ENCODE results near the gene EAF2. TPM values are rescaled to one million over a fixed set of nuclear protein-coding genes. Genes with fewer than 3 reads are reported as not detected.

Gene EAF2
- total RNA-seq, 1 experiment from 2014 or later: 4.4 TPM

DNA sequence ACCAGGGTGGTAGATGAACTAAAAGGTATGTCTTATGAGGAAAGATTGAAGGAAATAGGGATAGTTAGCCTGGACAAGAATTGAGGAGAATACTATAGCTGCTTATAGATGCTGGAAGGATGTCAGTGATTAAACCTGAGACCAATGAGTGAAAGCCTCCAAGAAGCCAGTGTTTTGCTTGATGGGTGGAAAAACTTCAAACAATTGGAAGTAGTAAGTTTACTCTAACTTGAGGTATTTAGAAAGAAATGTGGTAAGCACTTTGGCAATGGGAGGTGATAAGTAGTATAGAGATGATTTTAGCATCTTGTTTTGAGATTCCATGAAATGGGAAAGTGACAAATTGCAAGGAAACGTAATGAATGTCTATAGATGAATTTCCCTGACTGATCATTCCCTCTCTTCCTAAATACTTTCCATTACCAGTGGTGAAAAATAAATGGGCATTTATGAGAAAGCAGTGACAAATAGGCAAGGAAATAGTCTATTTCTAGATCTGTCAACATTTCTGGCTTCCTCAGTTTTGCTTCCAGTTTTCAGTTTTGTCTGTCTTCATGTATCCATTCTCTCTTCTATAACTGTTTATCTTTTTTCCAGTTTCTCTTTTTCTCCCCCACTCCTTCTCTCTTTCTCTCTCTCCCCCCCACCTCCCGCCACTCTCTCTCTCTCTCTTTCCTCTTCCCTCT lies 78.4 kb downstream of the EAF2 start:
- no peaks in the 10 kb centered on the region for H3K4me1 ChIP-seq (ENCODE audit: control insufficient read depth in 1 of 2, insufficient read depth in 2 of 2, low read length in 2 of 2)
- BruUV-seq (replicated peaks): no TSS peak
- no peak overlapping the region for H3K4me2 ChIP-seq (ENCODE audit: low read length)
- H3K79me2 ChIP-seq (ENCODE audit: insufficient read depth, low read length): no peaks in the 10 kb centered on the region
- no peak overlapping the region for H3K9ac ChIP-seq (ENCODE audit: low read length)
- no peaks in the 10 kb centered on the region for H3K9me3 ChIP-seq (ENCODE audit: control insufficient read depth in 1 of 2, insufficient read depth in 1 of 2, low read depth in 1 of 2, low read length in 2 of 2)
- RAD21 ChIA-PET (ENCODE audit: low non-redundant PET in 1 of 2, low total read pairs in 2 of 2, uncharacterized antibody in 2 of 2, unreplicated experiment in 2 of 2): no interaction called here
- CTCF ChIA-PET: no interaction called here
- no peaks in the 10 kb centered on the region; the same call in 1 of the 2 replicates for H4K20me1 ChIP-seq (ENCODE audit: insufficient read depth)
- no peak overlapping the region for H2AFZ ChIP-seq (ENCODE audit: low read depth, low read length, poor library complexity, severe bottlenecking)
- no peak overlapping the region for H3K4me3 ChIP-seq (replicated peaks in 1 of 2; ENCODE audit: low read depth in 1 of 2, low read length in 2 of 2)
- no peak overlapping the region for H3K27ac ChIP-seq (ENCODE audit: low read depth, low read length)
- intact Hi-C loops (cut with micrococcal nuclease): no loop called here
- TF ChIP-seq EZH2phosphoT487 (IDR thresholded peaks at IDR 0.05; ENCODE audit: borderline replicate concordance): no peak
- TF ChIP-seq, protein P1, sequence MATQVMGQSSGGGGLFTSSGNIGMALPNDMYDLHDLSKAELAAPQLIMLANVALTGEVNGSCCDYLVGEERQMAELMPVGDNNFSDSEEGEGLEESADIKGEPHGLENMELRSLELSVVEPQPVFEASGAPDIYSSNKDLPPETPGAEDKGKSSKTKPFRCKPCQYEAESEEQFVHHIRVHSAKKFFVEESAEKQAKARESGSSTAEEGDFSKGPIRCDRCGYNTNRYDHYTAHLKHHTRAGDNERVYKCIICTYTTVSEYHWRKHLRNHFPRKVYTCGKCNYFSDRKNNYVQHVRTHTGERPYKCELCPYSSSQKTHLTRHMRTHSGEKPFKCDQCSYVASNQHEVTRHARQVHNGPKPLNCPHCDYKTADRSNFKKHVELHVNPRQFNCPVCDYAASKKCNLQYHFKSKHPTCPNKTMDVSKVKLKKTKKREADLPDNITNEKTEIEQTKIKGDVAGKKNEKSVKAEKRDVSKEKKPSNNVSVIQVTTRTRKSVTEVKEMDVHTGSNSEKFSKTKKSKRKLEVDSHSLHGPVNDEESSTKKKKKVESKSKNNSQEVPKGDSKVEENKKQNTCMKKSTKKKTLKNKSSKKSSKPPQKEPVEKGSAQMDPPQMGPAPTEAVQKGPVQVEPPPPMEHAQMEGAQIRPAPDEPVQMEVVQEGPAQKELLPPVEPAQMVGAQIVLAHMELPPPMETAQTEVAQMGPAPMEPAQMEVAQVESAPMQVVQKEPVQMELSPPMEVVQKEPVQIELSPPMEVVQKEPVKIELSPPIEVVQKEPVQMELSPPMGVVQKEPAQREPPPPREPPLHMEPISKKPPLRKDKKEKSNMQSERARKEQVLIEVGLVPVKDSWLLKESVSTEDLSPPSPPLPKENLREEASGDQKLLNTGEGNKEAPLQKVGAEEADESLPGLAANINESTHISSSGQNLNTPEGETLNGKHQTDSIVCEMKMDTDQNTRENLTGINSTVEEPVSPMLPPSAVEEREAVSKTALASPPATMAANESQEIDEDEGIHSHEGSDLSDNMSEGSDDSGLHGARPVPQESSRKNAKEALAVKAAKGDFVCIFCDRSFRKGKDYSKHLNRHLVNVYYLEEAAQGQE (IDR thresholded peaks at IDR 0.05; ENCODE audit: low read depth): no peak
- no peak for TF ChIP-seq CBX3 (IDR thresholded peaks at IDR 0.05; ENCODE audit: low read depth)
- no peak for TF ChIP-seq RAD21 (IDR thresholded peaks at IDR 0.05; ENCODE audit: low read depth)
- TF ChIP-seq CEBPB (IDR thresholded peaks at IDR 0.05; ENCODE audit: low read depth): no peak
- TF ChIP-seq, protein P2, sequence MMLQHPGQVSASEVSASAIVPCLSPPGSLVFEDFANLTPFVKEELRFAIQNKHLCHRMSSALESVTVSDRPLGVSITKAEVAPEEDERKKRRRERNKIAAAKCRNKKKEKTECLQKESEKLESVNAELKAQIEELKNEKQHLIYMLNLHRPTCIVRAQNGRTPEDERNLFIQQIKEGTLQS (IDR thresholded peaks at IDR 0.05): no peak
- no peak for TF ChIP-seq EZH2 (IDR thresholded peaks at IDR 0.05)
- TF ChIP-seq, protein P3, sequence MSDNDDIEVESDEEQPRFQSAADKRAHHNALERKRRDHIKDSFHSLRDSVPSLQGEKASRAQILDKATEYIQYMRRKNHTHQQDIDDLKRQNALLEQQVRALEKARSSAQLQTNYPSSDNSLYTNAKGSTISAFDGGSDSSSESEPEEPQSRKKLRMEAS (IDR thresholded peaks at IDR 0.05): no peak
- no peak for TF ChIP-seq ZFX (IDR thresholded peaks at IDR 0.05)
- TF ChIP-seq, protein P4, sequence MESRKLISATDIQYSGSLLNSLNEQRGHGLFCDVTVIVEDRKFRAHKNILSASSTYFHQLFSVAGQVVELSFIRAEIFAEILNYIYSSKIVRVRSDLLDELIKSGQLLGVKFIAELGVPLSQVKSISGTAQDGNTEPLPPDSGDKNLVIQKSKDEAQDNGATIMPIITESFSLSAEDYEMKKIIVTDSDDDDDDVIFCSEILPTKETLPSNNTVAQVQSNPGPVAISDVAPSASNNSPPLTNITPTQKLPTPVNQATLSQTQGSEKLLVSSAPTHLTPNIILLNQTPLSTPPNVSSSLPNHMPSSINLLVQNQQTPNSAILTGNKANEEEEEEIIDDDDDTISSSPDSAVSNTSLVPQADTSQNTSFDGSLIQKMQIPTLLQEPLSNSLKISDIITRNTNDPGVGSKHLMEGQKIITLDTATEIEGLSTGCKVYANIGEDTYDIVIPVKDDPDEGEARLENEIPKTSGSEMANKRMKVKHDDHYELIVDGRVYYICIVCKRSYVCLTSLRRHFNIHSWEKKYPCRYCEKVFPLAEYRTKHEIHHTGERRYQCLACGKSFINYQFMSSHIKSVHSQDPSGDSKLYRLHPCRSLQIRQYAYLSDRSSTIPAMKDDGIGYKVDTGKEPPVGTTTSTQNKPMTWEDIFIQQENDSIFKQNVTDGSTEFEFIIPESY (IDR thresholded peaks at IDR 0.05; ENCODE audit: extremely low read depth, insufficient replicate concordance, low read length): no peak
- no peak for TF ChIP-seq FOSL1 (IDR thresholded peaks at IDR 0.05; ENCODE audit: low read depth)
- TF ChIP-seq ZNF274 (IDR thresholded peaks at IDR 0.05; ENCODE audit: low read depth, low read length): no peak
- TF ChIP-seq YY1 (IDR thresholded peaks at IDR 0.05; ENCODE audit: extremely low read depth, insufficient replicate concordance, low read depth, low read length): no peak
- no peak for TF ChIP-seq TCF7L2 (IDR thresholded peaks at IDR 0.05; ENCODE audit: borderline replicate concordance, extremely low read depth, insufficient read depth, insufficient read length)
- TF ChIP-seq, protein P5, sequence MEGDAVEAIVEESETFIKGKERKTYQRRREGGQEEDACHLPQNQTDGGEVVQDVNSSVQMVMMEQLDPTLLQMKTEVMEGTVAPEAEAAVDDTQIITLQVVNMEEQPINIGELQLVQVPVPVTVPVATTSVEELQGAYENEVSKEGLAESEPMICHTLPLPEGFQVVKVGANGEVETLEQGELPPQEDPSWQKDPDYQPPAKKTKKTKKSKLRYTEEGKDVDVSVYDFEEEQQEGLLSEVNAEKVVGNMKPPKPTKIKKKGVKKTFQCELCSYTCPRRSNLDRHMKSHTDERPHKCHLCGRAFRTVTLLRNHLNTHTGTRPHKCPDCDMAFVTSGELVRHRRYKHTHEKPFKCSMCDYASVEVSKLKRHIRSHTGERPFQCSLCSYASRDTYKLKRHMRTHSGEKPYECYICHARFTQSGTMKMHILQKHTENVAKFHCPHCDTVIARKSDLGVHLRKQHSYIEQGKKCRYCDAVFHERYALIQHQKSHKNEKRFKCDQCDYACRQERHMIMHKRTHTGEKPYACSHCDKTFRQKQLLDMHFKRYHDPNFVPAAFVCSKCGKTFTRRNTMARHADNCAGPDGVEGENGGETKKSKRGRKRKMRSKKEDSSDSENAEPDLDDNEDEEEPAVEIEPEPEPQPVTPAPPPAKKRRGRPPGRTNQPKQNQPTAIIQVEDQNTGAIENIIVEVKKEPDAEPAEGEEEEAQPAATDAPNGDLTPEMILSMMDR (IDR thresholded peaks at IDR 0.05 in 2 of 3, conservative IDR thresholded peaks at IDR 0.05 in 1 of 3; ENCODE audit: borderline replicate concordance in 1 of 3, insufficient read depth in 1 of 3, low read depth in 2 of 3, low read length in 2 of 3): no peak
- no peak for TF ChIP-seq ELF1 (IDR thresholded peaks at IDR 0.05; ENCODE audit: borderline replicate concordance, low read depth)
- TF ChIP-seq POLR2AphosphoS5 (IDR thresholded peaks at IDR 0.05; ENCODE audit: low read depth, low read length): no peak
- no peak for TF ChIP-seq JUND (IDR thresholded peaks at IDR 0.05)
- TF ChIP-seq SRF (IDR thresholded peaks at IDR 0.05; ENCODE audit: low read depth): no peak
- no peaks in the 10 kb centered on the region for H3K9me2 ChIP-seq (ENCODE audit: insufficient read depth)
- ATAC-seq (no peak), DNase-seq (ENCODE audit: low read depth, low spot score) (no peak)
- no peaks in the 10 kb centered on the region for H3K36me3 ChIP-seq (ENCODE audit: control insufficient read depth in 1 of 2, insufficient read depth in 2 of 2, low read length in 2 of 2)
- no peaks in the 10 kb centered on the region for H3K27me3 ChIP-seq (ENCODE audit: insufficient read depth, low read length)
- POLR2A ChIA-PET: no interaction called here
